ENCODE results near the gene SUCLG1.

DNA sequence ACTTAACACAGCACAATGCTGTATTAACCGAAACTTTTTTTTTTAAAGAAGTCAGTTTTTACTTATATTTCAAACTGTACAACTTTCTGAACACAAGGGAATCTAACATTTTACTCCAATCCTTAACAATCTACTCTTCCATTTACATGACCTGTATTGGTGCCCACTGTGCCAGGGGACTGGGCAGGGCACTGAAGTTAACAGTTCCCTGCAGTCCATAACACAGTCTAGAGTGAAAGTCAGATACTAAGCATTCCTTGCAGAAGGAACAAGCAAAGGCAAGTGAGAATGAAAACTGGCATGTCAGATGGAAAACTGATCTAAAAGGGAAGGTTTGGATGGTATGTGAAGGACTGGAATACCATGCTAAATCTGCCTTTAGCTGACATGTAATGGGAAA, 29.8 kb downstream of the SUCLG1 start:
- TF ChIP-seq, protein P1, sequence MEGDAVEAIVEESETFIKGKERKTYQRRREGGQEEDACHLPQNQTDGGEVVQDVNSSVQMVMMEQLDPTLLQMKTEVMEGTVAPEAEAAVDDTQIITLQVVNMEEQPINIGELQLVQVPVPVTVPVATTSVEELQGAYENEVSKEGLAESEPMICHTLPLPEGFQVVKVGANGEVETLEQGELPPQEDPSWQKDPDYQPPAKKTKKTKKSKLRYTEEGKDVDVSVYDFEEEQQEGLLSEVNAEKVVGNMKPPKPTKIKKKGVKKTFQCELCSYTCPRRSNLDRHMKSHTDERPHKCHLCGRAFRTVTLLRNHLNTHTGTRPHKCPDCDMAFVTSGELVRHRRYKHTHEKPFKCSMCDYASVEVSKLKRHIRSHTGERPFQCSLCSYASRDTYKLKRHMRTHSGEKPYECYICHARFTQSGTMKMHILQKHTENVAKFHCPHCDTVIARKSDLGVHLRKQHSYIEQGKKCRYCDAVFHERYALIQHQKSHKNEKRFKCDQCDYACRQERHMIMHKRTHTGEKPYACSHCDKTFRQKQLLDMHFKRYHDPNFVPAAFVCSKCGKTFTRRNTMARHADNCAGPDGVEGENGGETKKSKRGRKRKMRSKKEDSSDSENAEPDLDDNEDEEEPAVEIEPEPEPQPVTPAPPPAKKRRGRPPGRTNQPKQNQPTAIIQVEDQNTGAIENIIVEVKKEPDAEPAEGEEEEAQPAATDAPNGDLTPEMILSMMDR (IDR thresholded peaks at IDR 0.05; ENCODE audit: control extremely low read depth in 1 of 3, insufficient read depth in 1 of 3, low read depth in 1 of 3, low read length in 3 of 3), result no peak
- TF ChIP-seq YY1 (IDR thresholded peaks at IDR 0.05; ENCODE audit: low read depth, low read length) (no peak), ZNF274 (IDR thresholded peaks at IDR 0.05; ENCODE audit: borderline replicate concordance, extremely low read depth, low read length) (no peak), CREB1 (IDR thresholded peaks at IDR 0.05) (no peak)
- TF ChIP-seq, protein P2, sequence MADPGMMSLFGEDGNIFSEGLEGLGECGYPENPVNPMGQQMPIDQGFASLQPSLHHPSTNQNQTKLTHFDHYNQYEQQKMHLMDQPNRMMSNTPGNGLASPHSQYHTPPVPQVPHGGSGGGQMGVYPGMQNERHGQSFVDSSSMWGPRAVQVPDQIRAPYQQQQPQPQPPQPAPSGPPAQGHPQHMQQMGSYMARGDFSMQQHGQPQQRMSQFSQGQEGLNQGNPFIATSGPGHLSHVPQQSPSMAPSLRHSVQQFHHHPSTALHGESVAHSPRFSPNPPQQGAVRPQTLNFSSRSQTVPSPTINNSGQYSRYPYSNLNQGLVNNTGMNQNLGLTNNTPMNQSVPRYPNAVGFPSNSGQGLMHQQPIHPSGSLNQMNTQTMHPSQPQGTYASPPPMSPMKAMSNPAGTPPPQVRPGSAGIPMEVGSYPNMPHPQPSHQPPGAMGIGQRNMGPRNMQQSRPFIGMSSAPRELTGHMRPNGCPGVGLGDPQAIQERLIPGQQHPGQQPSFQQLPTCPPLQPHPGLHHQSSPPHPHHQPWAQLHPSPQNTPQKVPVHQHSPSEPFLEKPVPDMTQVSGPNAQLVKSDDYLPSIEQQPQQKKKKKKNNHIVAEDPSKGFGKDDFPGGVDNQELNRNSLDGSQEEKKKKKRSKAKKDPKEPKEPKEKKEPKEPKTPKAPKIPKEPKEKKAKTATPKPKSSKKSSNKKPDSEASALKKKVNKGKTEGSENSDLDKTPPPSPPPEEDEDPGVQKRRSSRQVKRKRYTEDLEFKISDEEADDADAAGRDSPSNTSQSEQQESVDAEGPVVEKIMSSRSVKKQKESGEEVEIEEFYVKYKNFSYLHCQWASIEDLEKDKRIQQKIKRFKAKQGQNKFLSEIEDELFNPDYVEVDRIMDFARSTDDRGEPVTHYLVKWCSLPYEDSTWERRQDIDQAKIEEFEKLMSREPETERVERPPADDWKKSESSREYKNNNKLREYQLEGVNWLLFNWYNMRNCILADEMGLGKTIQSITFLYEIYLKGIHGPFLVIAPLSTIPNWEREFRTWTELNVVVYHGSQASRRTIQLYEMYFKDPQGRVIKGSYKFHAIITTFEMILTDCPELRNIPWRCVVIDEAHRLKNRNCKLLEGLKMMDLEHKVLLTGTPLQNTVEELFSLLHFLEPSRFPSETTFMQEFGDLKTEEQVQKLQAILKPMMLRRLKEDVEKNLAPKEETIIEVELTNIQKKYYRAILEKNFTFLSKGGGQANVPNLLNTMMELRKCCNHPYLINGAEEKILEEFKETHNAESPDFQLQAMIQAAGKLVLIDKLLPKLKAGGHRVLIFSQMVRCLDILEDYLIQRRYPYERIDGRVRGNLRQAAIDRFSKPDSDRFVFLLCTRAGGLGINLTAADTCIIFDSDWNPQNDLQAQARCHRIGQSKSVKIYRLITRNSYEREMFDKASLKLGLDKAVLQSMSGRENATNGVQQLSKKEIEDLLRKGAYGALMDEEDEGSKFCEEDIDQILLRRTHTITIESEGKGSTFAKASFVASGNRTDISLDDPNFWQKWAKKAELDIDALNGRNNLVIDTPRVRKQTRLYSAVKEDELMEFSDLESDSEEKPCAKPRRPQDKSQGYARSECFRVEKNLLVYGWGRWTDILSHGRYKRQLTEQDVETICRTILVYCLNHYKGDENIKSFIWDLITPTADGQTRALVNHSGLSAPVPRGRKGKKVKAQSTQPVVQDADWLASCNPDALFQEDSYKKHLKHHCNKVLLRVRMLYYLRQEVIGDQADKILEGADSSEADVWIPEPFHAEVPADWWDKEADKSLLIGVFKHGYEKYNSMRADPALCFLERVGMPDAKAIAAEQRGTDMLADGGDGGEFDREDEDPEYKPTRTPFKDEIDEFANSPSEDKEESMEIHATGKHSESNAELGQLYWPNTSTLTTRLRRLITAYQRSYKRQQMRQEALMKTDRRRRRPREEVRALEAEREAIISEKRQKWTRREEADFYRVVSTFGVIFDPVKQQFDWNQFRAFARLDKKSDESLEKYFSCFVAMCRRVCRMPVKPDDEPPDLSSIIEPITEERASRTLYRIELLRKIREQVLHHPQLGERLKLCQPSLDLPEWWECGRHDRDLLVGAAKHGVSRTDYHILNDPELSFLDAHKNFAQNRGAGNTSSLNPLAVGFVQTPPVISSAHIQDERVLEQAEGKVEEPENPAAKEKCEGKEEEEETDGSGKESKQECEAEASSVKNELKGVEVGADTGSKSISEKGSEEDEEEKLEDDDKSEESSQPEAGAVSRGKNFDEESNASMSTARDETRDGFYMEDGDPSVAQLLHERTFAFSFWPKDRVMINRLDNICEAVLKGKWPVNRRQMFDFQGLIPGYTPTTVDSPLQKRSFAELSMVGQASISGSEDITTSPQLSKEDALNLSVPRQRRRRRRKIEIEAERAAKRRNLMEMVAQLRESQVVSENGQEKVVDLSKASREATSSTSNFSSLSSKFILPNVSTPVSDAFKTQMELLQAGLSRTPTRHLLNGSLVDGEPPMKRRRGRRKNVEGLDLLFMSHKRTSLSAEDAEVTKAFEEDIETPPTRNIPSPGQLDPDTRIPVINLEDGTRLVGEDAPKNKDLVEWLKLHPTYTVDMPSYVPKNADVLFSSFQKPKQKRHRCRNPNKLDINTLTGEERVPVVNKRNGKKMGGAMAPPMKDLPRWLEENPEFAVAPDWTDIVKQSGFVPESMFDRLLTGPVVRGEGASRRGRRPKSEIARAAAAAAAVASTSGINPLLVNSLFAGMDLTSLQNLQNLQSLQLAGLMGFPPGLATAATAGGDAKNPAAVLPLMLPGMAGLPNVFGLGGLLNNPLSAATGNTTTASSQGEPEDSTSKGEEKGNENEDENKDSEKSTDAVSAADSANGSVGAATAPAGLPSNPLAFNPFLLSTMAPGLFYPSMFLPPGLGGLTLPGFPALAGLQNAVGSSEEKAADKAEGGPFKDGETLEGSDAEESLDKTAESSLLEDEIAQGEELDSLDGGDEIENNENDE (IDR thresholded peaks at IDR 0.05; ENCODE audit: insufficient replicate concordance, low read length), result no peak
- TF ChIP-seq, protein P3, sequence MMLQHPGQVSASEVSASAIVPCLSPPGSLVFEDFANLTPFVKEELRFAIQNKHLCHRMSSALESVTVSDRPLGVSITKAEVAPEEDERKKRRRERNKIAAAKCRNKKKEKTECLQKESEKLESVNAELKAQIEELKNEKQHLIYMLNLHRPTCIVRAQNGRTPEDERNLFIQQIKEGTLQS (IDR thresholded peaks at IDR 0.05; ENCODE audit: insufficient read depth, low read depth, low read length), result no peak

All from H1 (cell line).